ENCODE results near the gene TOX2.

GRCh38 chr20:44073675-44074071 lies 159.0 kb downstream of the TOX2 start:
- TF ChIP-seq CTCF (IDR thresholded peaks at IDR 0.05; ENCODE audit: low read depth, low read length) (no peak), EZH2phosphoT487 (IDR thresholded peaks at IDR 0.05; ENCODE audit: low read depth) (no peak)
